Smooth muscle cell (in vitro differentiated cells): ENCODE data around the gene HDAC11. TPM values are rescaled to one million over a fixed set of nuclear protein-coding genes. Genes with fewer than 3 reads are reported as not detected.

ENCODE experiments used
- DNase-seq: peaks from one replicate; lab custom pipeline; 2025; ENCODE audit not compliant: unreplicated experiment; lab: John Stamatoyannopoulos, UW
- H2AFZ ChIP-seq: fragments of 200-600 bp; sonication (generic); 2 replicates; pipeline ENCODE4 v1.6.0; 2016; ENCODE audit warnings: antibody characterized with exemption, low read depth, mild to moderate bottlenecking
- H3F3A ChIP-seq: fragments of 200-600 bp; sonication (generic); 2 replicates; pipeline ENCODE4 v1.6.0; 2017; ENCODE audit warnings: antibody characterized with exemption, low read depth
- H3K27ac ChIP-seq: fragments of 200-600 bp; sonication (generic); 2 replicates; pipeline ENCODE4 v1.5.1; 2016; ENCODE audit warnings: low read depth, mild to moderate bottlenecking
- H3K27me3 ChIP-seq: fragments of 200-600 bp; sonication (generic); 2 replicates; pipeline ENCODE4 v1.6.1; 2016; ENCODE audit warnings: low read depth, mild to moderate bottlenecking
- H3K36me3 ChIP-seq: fragments of 200-600 bp; sonication (generic); 2 replicates; pipeline ENCODE4 v1.5.1; 2016; ENCODE audit warnings: low read depth
- H3K4me1 ChIP-seq: fragments of 200-600 bp; sonication (generic); 2 replicates; pipeline ENCODE4 v1.5.1; 2016; ENCODE audit warnings: low read depth
- H3K4me2 ChIP-seq: fragments of 200-600 bp; sonication (generic); 2 replicates; pipeline ENCODE4 v1.6.0; 2016; ENCODE audit warnings: mild to moderate bottlenecking
- H3K4me3 ChIP-seq: fragments of 200-600 bp; sonication (generic); 2 replicates; pipeline ENCODE4 v1.5.1; 2016; ENCODE audit warnings: mild to moderate bottlenecking
- H3K79me2 ChIP-seq: fragments of 200-600 bp; sonication (generic); 2 replicates; pipeline ENCODE4 v1.6.0; 2016; ENCODE audit warnings: low read depth, mild to moderate bottlenecking
- H3K9ac ChIP-seq: fragments of 200-600 bp; sonication (generic); 2 replicates; pipeline ENCODE4 v1.6.0; 2016; ENCODE audit warnings: low read depth
- H3K9me3 ChIP-seq: fragments of 200-600 bp; sonication (generic); replicated peaks from 2 replicates; pipeline ENCODE4 v1.5.1; 2016; ENCODE audit warnings: low read depth
- H4K20me1 ChIP-seq: fragments of 200-600 bp; sonication (generic); 2 replicates; pipeline ENCODE4 v1.6.0; 2016; ENCODE audit warnings: low read depth
- CTCF ChIP-seq: fragments of 200-600 bp; sonication (generic); IDR thresholded peaks from 2 replicates; pipeline ENCODE4 v1.5.1; 2017; ENCODE audit warnings: borderline replicate concordance, mild to moderate bottlenecking, antibody characterized with exemption; ENCODE audit not compliant: insufficient read depth, poor library complexity, severe bottlenecking
- WGBS: methylation state at CpG from one replicate; pipeline ENCODE4 v1.1.7; 2016; ENCODE audit warnings: low lambda C conversion rate; 5-methylcytosine and 5-hydroxymethylcytosine counted together
- polyA plus RNA-seq: library from polyadenylated mRNA; unstranded; fragments of >200 nt; fragmentation: Nextera tagmentation; extraction: Ambion mirVana; gene quantifications from 2 replicates; pipeline ENCODE4 v1.2.1, GENCODE V29; 2016
- total RNA-seq: library from RNA; depleted of rRNA; stranded (reverse); fragments of >200 nt; gene quantifications from 2 replicates; pipeline ENCODE4 v1.2.3, GENCODE V29; 2014

The HDAC11 gene
- total and polyA plus RNA-seq, 2 experiments from 2014 or later, result 9.6 to 14.8 TPM

GRCh38 chr3:13480340-13481318 lies 523 bp downstream of the HDAC11 start:
- no peak for DNase-seq
- Histone ChIP-seq H3K4me3 (peak overlapping the region; percentile 89), H3F3A (no peaks in the 10 kb centered on the region), H3K36me3 (no peaks in the 10 kb centered on the region), H2AFZ (peak overlapping the region; percentile 82), H3K9me3 (no peaks in the 10 kb centered on the region), H4K20me1 (no peaks in the 10 kb centered on the region), H3K4me1 (peaks cover 5% of the 10 kb centered on the region), H3K27me3 (no peaks in the 10 kb centered on the region), H3K9ac (peak overlapping the region; percentile 66), H3K4me2 (peak overlapping the region; percentile 96), H3K79me2 (no peaks in the 10 kb centered on the region), H3K27ac (no peak overlapping the region)
- no peak for TF ChIP-seq CTCF
- WGBS, result 32% methylated on average over 43 of the region's 70 CpGs

- Histone ChIP-seq H3K27ac (no peak overlapping the region), H3K9ac (no peak overlapping the region), H3F3A (no peaks in the 10 kb centered on the region), H3K4me1 (peaks cover 5% of the 10 kb centered on the region), H3K27me3 (no peaks in the 10 kb centered on the region), H3K4me3 (no peak overlapping the region), H2AFZ (no peak overlapping the region), H3K4me2 (no peak overlapping the region), H3K9me3 (no peaks in the 10 kb centered on the region), H3K36me3 (no peaks in the 10 kb centered on the region), H3K79me2 (no peaks in the 10 kb centered on the region), H4K20me1 (no peaks in the 10 kb centered on the region)
- TF ChIP-seq CTCF, result no peak
- no peak for DNase-seq
- WGBS, result 92% methylated on average over 10 of the region's 10 CpGs
Observed at GRCh38 chr3:13482106-13482690, 2.1 kb downstream of the HDAC11 start.

- no peaks in the 10 kb centered on the region for H3K27me3 ChIP-seq
- H3K4me1 ChIP-seq, result no peaks in the 10 kb centered on the region
- no peaks in the 10 kb centered on the region for H3K79me2 ChIP-seq
- no peaks in the 10 kb centered on the region for H3F3A ChIP-seq
- H3K4me3 ChIP-seq, result no peak overlapping the region
- TF ChIP-seq CTCF, result no peak
- no peaks in the 10 kb centered on the region for H4K20me1 ChIP-seq
- no peaks in the 10 kb centered on the region for H3K36me3 ChIP-seq
- no peak overlapping the region for H3K4me2 ChIP-seq
- WGBS, result 83% methylated on average over 7 of the region's 7 CpGs
- no peak overlapping the region for H3K9ac ChIP-seq
- no peaks in the 10 kb centered on the region for H3K9me3 ChIP-seq
- DNase-seq, result no peak
- no peak overlapping the region for H3K27ac ChIP-seq
- H2AFZ ChIP-seq, result no peak overlapping the region
Observed at GRCh38 chr3:13483286-13483685, 3.2 kb downstream of the HDAC11 start.
